Esophagus muscularis mucosa (tissue), 4 donors: Measurements from ENCODE around the gene C4orf17. TPM values are rescaled to one million over a fixed set of nuclear protein-coding genes. Genes with fewer than 3 reads are reported as not detected.
"Not testable (repeated sequence)": the region's sequence is repeated elsewhere in the genome, so short reads cannot be mapped to it uniquely, and the experiment has no call there.

Experiments
- DNase-seq: peaks from one replicate; pipeline ENCODE4 v3.0.0-alpha.2; 2017; ENCODE audit errors: extremely low spot score
- H3K27ac ChIP-seq, 4 donors: fragments of 200-600 bp; sonication (generic); replicated peaks in 1 of 4; 1 replicate in 3 of 4; 2 replicates in 1 of 4; pipeline ENCODE4 v1.5.1; 2016 to 2019; ENCODE audit warnings: mild to moderate bottlenecking in 1 of 4
- H3K27me3 ChIP-seq, 4 donors: fragments of 200-600 bp; sonication (generic); one replicate each; pipeline versions ENCODE4 v1.5.1 to v1.6.0; 2016 to 2019
- H3K36me3 ChIP-seq, 4 donors: fragments of 200-600 bp; sonication (generic); one replicate each; pipeline ENCODE4 v1.5.1; 2016 to 2019
- H3K4me1 ChIP-seq, 4 donors: fragments of 200-600 bp; sonication (generic); one replicate each; pipeline ENCODE4 v1.5.1; 2016 to 2019
- H3K4me3 ChIP-seq, 4 donors: fragments of 200-600 bp; sonication (generic); 1 replicate in 2 of 4; 2 replicates in 2 of 4; pipeline ENCODE4 v1.5.1; 2016 to 2019; ENCODE audit warnings: mild to moderate bottlenecking in 4 of 4, moderate library complexity in 1 of 4
- H3K9me3 ChIP-seq, 4 donors: fragments of 200-600 bp; sonication (generic); 1 replicate in 3 of 4; 2 replicates in 1 of 4; pipeline ENCODE4 v1.5.1; 2016 to 2019
- EP300 ChIP-seq: sonication (generic); formaldehyde crosslinking; IDR thresholded peaks from one replicate; pipeline ENCODE4 v1.6.1; 2017; ENCODE audit warnings: antibody characterized with exemption
- POLR2A ChIP-seq: fragments of 450-650 bp; IDR thresholded peaks from one replicate; pipeline ENCODE4 v1.6.1; 2017; ENCODE audit warnings: antibody characterized with exemption, moderate library complexity, mild to moderate bottlenecking, low read depth
- POLR2AphosphoS5 ChIP-seq, 2 donors: sonication (generic); formaldehyde crosslinking; IDR thresholded peaks; one replicate each; pipeline ENCODE4 v1.6.1; 2017; ENCODE audit warnings: antibody characterized with exemption in 2 of 2
- WGBS: methylation state at CpG from one replicate; pipeline ENCODE4 v1.1.5; 2018; 5-methylcytosine and 5-hydroxymethylcytosine counted together
- intact Hi-C: fragments of 100-400 bp; cut with DNase I; formaldehyde crosslinking; loops from one replicate; pipeline ENCODE4 v1.15.1; 2023
- total RNA-seq, 4 donors: library from RNA; depleted of rRNA; stranded (reverse); fragments of >200 nt; gene quantifications; one replicate each; pipeline versions ENCODE4 v1.1.0 to v1.2.1, GENCODE V29; 2016
- TF ChIP-seq, protein P1 (sequence below), 3 experiments: fragments of 200-600 bp in 2 of 3; fragments of 450-650 bp in 1 of 3; sonication (generic) in 2 of 3; IDR thresholded peaks; one replicate each; pipeline ENCODE4 v1.5.1; 2017 to 2019; ENCODE audit warnings: antibody characterized with exemption in 3 of 3, mild to moderate bottlenecking in 2 of 3, moderate library complexity in 1 of 3

Gene C4orf17
- total RNA-seq, 4 donors from 2014 or later, result not detected

DNA sequence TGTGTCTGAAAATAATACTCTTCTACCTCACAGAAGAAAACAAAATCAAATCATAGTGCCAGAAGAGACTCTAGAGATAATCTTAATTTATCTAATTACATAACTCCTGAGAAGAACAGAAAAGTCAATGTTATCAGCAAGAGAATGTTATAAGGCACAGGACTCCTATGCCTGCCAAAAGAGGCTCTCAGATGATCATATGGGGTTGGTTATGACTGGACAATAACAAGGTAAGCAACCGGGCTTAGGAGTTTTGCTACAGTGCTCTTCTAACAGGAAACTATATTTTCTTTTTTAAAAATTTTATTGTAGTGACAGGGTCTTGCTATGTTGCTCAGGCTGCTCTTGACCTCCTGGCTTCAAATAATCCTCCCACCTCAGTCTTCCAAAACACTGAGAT, 3.5 kb upstream of the C4orf17 start:
- no peak for DNase-seq
- H3K36me3 ChIP-seq, result no peaks in the 10 kb centered on the region
- 83% methylated on average over 1 of the region's 1 CpG for WGBS
- H3K4me1 ChIP-seq, result no peaks in the 10 kb centered on the region
- H3K27me3 ChIP-seq, result no peaks in the 10 kb centered on the region
- H3K27ac ChIP-seq, result no peak overlapping the region
- TF ChIP-seq, protein P1, sequence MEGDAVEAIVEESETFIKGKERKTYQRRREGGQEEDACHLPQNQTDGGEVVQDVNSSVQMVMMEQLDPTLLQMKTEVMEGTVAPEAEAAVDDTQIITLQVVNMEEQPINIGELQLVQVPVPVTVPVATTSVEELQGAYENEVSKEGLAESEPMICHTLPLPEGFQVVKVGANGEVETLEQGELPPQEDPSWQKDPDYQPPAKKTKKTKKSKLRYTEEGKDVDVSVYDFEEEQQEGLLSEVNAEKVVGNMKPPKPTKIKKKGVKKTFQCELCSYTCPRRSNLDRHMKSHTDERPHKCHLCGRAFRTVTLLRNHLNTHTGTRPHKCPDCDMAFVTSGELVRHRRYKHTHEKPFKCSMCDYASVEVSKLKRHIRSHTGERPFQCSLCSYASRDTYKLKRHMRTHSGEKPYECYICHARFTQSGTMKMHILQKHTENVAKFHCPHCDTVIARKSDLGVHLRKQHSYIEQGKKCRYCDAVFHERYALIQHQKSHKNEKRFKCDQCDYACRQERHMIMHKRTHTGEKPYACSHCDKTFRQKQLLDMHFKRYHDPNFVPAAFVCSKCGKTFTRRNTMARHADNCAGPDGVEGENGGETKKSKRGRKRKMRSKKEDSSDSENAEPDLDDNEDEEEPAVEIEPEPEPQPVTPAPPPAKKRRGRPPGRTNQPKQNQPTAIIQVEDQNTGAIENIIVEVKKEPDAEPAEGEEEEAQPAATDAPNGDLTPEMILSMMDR (IDR thresholded peaks at IDR 0.05), result no peak
- TF ChIP-seq POLR2AphosphoS5 (IDR thresholded peaks at IDR 0.05), result no peak
- TF ChIP-seq POLR2A, result no peak
- TF ChIP-seq EP300, result no peak
- no peak overlapping the region for H3K4me3 ChIP-seq
- H3K9me3 ChIP-seq, result peaks cover 0 to 4% (median 0%) of the 10 kb centered on the region in 4 donors
- intact Hi-C loops, result no loop called here

DNA sequence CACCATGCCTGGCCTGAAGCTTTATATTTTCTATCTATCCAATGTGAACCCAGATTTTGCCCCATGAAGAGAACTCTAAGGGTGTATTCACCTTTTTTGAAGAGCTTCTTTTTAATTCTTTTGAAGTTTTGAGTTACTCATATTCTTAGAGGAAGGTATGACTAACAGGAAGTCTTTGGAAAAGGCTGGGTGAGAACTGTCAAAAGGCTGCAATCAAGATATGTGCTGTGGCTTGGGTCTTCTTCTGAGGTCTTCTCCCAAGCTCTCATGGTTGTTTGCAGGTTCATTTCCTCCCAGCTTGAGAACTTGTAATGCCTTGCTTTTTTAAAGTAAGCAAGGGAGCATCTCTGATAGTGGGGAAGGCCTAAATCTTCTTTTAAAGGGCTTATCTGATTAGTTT, 3.1 kb upstream of the C4orf17 start:
- no peak for TF ChIP-seq POLR2A
- TF ChIP-seq, protein P1 (IDR thresholded peaks at IDR 0.05), result no peak
- no peak for TF ChIP-seq EP300
- no peak for TF ChIP-seq POLR2AphosphoS5 (IDR thresholded peaks at IDR 0.05)
- no peaks in the 10 kb centered on the region for H3K27me3 ChIP-seq
- no peak overlapping the region for H3K4me3 ChIP-seq
- DNase-seq, result no peak
- H3K36me3 ChIP-seq, result no peaks in the 10 kb centered on the region
- H3K9me3 ChIP-seq, result peaks cover 0 to 4% (median 0%) of the 10 kb centered on the region in 4 donors
- no peaks in the 10 kb centered on the region for H3K4me1 ChIP-seq
- H3K27ac ChIP-seq, result no peak overlapping the region
- intact Hi-C loops, result no loop called here

DNA sequence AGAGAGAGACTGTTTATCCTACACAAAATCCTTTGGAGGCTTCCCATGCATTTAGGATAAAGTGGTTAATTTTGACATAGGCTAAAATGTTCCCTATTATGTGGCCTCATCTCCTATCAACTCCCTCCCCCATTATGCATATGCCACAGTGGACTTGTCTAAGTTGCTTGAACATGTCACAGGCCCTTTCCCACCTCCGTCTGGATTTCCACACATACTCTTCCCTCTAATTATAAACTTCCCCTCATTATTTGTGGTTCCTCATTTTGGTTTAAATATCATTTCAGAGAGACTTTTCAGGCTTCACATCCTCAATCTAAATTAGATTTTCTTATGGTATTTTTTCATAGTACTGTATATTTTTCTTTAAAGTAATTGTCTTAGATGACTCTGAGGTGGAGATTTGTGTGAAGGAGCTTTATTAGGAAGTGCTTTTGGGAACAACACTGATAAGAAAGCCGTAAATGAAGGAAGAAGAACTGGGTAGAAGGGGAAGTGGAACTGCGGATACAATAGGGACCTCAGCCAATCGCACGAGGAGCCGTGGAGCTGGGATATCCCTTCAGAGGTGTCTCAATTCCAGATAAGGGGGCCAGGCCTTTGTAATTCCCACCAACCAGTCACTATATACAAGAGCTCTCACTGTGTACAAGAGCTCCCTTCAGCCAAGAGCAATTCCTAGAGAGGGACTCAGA, 7.9 kb downstream of the C4orf17 start:
- H3K36me3 ChIP-seq, result no peaks in the 10 kb centered on the region
- no peak overlapping the region for H3K27ac ChIP-seq
- 70% methylated on average over 6 of the region's 6 CpGs for WGBS
- intact Hi-C loops, result no loop called here
- H3K9me3 ChIP-seq, result no peaks in the 10 kb centered on the region
- H3K27me3 ChIP-seq, result no peaks in the 10 kb centered on the region
- H3K4me1 ChIP-seq, result no peaks in the 10 kb centered on the region
- H3K4me3 ChIP-seq, result no peak overlapping the region
- no peak for DNase-seq
- no peak for TF ChIP-seq POLR2A
- TF ChIP-seq POLR2AphosphoS5 (IDR thresholded peaks at IDR 0.05), result no peak
- TF ChIP-seq, protein P1 (IDR thresholded peaks at IDR 0.05), result no peak
- TF ChIP-seq EP300, result no peak

DNA sequence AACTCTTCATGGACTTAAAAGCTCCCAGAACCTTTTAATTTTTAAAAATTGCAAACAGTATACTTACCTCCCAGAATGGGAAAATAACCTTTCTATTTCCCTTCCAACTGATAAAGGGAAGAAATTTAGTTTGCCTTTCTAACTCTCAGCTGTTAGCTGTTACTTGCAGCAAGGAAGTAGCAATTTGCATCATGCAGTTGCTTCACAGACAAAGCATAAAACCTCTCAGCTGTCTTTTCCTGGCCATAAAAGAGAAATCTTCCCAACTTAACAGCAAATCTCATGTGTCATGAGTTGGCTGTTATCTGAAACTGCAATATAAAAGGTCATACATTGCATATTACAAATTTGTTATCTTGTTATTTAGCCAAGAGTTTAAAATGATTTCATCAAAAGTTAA, 18.4 kb downstream of the C4orf17 start:
- TF ChIP-seq EP300, result no peak
- Histone ChIP-seq H3K9me3 (no peaks in the 10 kb centered on the region), H3K36me3 (no peaks in the 10 kb centered on the region), H3K4me1 (peaks cover 0 to 8% (median 1%) of the 10 kb centered on the region in 4 donors), H3K27ac (no peak overlapping the region), H3K4me3 (no peak overlapping the region), H3K27me3 (no peaks in the 10 kb centered on the region)
- intact Hi-C loops, result no loop called here
- no peak for DNase-seq

DNA sequence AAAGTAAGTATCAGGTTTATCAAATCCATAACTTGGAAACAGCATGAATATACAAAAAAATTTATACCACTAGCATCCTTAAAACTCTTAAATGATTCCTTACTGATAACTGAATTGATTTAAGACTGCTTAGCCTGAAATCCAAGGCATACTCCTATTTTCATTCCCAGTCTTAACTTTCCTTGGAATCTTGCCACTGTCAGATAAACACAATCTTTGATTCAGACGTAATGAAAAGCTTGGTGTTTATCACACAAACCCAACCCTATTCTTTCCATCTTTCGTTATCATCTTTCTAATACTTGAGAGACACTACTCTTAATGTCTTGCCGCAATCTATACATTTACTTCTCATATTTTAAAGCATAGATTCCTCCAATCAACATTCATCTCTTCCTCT, 19.1 kb downstream of the C4orf17 start:
- Histone ChIP-seq H3K27ac (no peak overlapping the region), H3K36me3 (no peaks in the 10 kb centered on the region), H3K4me3 (no peak overlapping the region), H3K9me3 (no peaks in the 10 kb centered on the region), H3K4me1 (peaks cover 0 to 8% (median 1%) of the 10 kb centered on the region in 4 donors), H3K27me3 (no peaks in the 10 kb centered on the region)
- intact Hi-C loops, result no loop called here
- no peak for DNase-seq
- TF ChIP-seq, protein P1 (IDR thresholded peaks at IDR 0.05), result no peak
- no peak for TF ChIP-seq POLR2A
- TF ChIP-seq POLR2AphosphoS5 (IDR thresholded peaks at IDR 0.05), result no peak
- no peak for TF ChIP-seq EP300
- 47% methylated on average over 3 of the region's 3 CpGs for WGBS

DNA sequence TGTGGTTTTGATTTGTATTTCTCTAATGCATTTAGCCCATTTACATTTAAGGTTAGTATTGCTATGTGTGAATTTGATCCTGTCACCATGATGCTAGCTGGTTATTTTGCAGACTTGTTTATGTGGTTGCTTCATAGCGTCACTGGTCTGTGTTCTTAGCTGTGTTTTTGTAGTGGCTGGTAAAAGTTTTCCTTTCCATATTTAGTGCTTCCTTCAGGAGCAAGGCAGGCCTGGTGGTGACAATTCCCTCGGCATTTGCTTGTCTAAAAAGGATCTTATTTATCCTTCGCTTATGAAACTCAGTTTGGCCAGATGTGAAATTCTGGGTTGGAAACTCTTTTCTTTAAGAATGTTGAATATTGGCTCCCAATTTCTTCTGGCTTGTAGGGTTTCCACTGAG, 23.9 kb downstream of the C4orf17 start:
- H3K4me3 ChIP-seq, H3K36me3 ChIP-seq, intact Hi-C loops, H3K27ac ChIP-seq, H3K27me3 ChIP-seq, H3K9me3 ChIP-seq, H3K4me1 ChIP-seq, DNase-seq: not testable (repeated sequence)
- WGBS, result 81% methylated on average over 3 of the region's 3 CpGs
